ENCODE results near the gene TRAF2. TPM values are rescaled to one million over a fixed set of nuclear protein-coding genes. Genes with fewer than 3 reads are reported as not detected.
A peak's percentile ranks its signal among the peaks of the same experiment; 100 is the strongest.
"Not testable (repeated sequence)": the region's sequence is repeated elsewhere in the genome, so short reads cannot be mapped to it uniquely, and the experiment has no call there.

TRAF2 gene
- polyA plus RNA-seq, 3 donors = 1.6 to 6.1 (median 2.0) TPM

GRCh38 chr9:136843801-136844740 lies 42.2 kb upstream of the TRAF2 start:
- TF ChIP-seq CTCF (IDR thresholded peaks at IDR 0.05) = peak; percentile 88
- H3K27me3 ChIP-seq (ENCODE audit: control insufficient read depth in 2 of 2, insufficient read depth in 2 of 2, low read length in 2 of 2) = peaks cover 12 to 43% of the 10 kb centered on the region in 2 donors
- H4K20me1 ChIP-seq (ENCODE audit: insufficient read depth, low read length); H3K79me2 ChIP-seq (ENCODE audit: insufficient read depth, low read length); H3K9me3 ChIP-seq (replicated peaks in 1 of 2; ENCODE audit: control insufficient read depth in 1 of 2, insufficient read depth in 1 of 2, low read length in 2 of 2); H3K27ac ChIP-seq (ENCODE audit: low read depth in 1 of 2, low read length in 2 of 2); H3K4me2 ChIP-seq (replicated peaks; ENCODE audit: extremely low read depth, low read length, poor library complexity, severe bottlenecking); H3K9ac ChIP-seq (ENCODE audit: insufficient read depth, low read length, poor library complexity, severe bottlenecking); H3K4me3 ChIP-seq (replicated peaks in 1 of 3; ENCODE audit: low read depth in 2 of 3, low read length in 3 of 3); H2AFZ ChIP-seq (ENCODE audit: insufficient read depth, low read depth, low read length, poor library complexity, severe bottlenecking): not testable (repeated sequence)
- H3K4me1 ChIP-seq (ENCODE audit: control insufficient read depth in 1 of 2, insufficient read depth in 2 of 2, low read length in 2 of 2) = peaks cover 28 to 49% of the 10 kb centered on the region in 2 donors
- Mint-ChIP-seq H3K36me3 (peaks cover 9 to 15% of the 10 kb centered on the region in 2 donors), H3K27me3 (ENCODE audit: low read depth in 3 of 3) (peaks cover 30 to 57% (median 40%) of the 10 kb centered on the region in 3 donors), H3K4me1 (peaks cover 22% of the 10 kb centered on the region), H3K9me3 (peaks cover 0 to 15% (median 12%) of the 10 kb centered on the region in 7 donors), H3K4me3 (peak overlapping the region; percentile 47 to 79), H3K27ac (peak overlapping the region in 1 of 7 donors; percentile 8)
- peak in 2 of 3 donors; percentile 37 to 38 for DNase-seq
- intact Hi-C loops (cut with micrococcal nuclease) = loop anchor here (5.0 to 10.0 kb wide), 3 partner anchors 37 to 188 kb away; partner anchors contain the start of genes C8G (in 1 of the 2), FBXW5 (in 1 of the 2), FUT7 (in 1 of the 2) and RABL6 (in 1 of the 2)
- peaks cover 11 to 12% of the 10 kb centered on the region in 2 donors for H3K36me3 ChIP-seq (replicated peaks in 1 of 2; ENCODE audit: control insufficient read depth in 1 of 2, insufficient read depth in 2 of 2, low read length in 2 of 2)
- WGBS (ENCODE audit: insufficient coverage) = 7% methylated on average over 88 of the region's 99 CpGs

- Mint-ChIP-seq H3K27me3 (ENCODE audit: low read depth in 3 of 3) (peaks cover 30 to 57% (median 40%) of the 10 kb centered on the region in 3 donors), H3K4me3 (peak overlapping the region in 1 of 2 donors; percentile 59), H3K9me3 (peaks cover 0 to 15% (median 12%) of the 10 kb centered on the region in 7 donors), H3K27ac (no peak overlapping the region), H3K36me3 (peaks cover 3 to 7% of the 10 kb centered on the region in 2 donors), H3K4me1 (peaks cover 25% of the 10 kb centered on the region)
- no peak for DNase-seq
- H3K4me2 ChIP-seq (replicated peaks; ENCODE audit: extremely low read depth, low read length, poor library complexity, severe bottlenecking) = no peak overlapping the region
- no peak overlapping the region for H3K9ac ChIP-seq (ENCODE audit: insufficient read depth, low read length, poor library complexity, severe bottlenecking)
- no peak for TF ChIP-seq CTCF (IDR thresholded peaks at IDR 0.05)
- WGBS (ENCODE audit: insufficient coverage) = 14% methylated on average over 88 of the region's 88 CpGs
- H3K9me3 ChIP-seq (replicated peaks in 1 of 2; ENCODE audit: control insufficient read depth in 1 of 2, insufficient read depth in 1 of 2, low read length in 2 of 2) = peaks cover 0 to 5% of the 10 kb centered on the region in 2 donors
- H3K4me1 ChIP-seq (ENCODE audit: control insufficient read depth in 1 of 2, insufficient read depth in 2 of 2, low read length in 2 of 2) = peaks cover 32 to 53% of the 10 kb centered on the region in 2 donors
- H3K27me3 ChIP-seq (ENCODE audit: control insufficient read depth in 2 of 2, insufficient read depth in 2 of 2, low read length in 2 of 2) = peaks cover 12 to 43% of the 10 kb centered on the region in 2 donors
- intact Hi-C loops (cut with micrococcal nuclease) = loop anchor here (5.0 to 10.0 kb wide), 6 partner anchors 38 to 187 kb away; partner anchors contain the start of genes C8G (in 1 of the 2), FBXW5 (in 1 of the 2), FUT7 (in 1 of the 2) and LCN12 (in 1 of the 2)
- H3K27ac ChIP-seq (ENCODE audit: low read depth in 1 of 2, low read length in 2 of 2) = no peak overlapping the region
- H3K36me3 ChIP-seq (replicated peaks in 1 of 2; ENCODE audit: control insufficient read depth in 1 of 2, insufficient read depth in 2 of 2, low read length in 2 of 2) = peaks cover 3 to 4% of the 10 kb centered on the region in 2 donors
- peaks cover 2% of the 10 kb centered on the region for H4K20me1 ChIP-seq (ENCODE audit: insufficient read depth, low read length)
- no peaks in the 10 kb centered on the region for H3K79me2 ChIP-seq (ENCODE audit: insufficient read depth, low read length)
- no peak overlapping the region for H3K4me3 ChIP-seq (replicated peaks in 1 of 3; ENCODE audit: low read depth in 2 of 3, low read length in 3 of 3)
- H2AFZ ChIP-seq (ENCODE audit: insufficient read depth, low read depth, low read length, poor library complexity, severe bottlenecking) = no peak overlapping the region
Observed at GRCh38 chr9:136844761-136845464, 41.4 kb upstream of the TRAF2 start.
